ENCODE data around the gene DACH1. TPM values are rescaled to one million over a fixed set of nuclear protein-coding genes. Genes with fewer than 3 reads are reported as not detected.

The DACH1 gene
- total and polyA plus RNA-seq, 4 donors = 0.32 to 5.4 (median 0.50) TPM; not detected in 1

DNA sequence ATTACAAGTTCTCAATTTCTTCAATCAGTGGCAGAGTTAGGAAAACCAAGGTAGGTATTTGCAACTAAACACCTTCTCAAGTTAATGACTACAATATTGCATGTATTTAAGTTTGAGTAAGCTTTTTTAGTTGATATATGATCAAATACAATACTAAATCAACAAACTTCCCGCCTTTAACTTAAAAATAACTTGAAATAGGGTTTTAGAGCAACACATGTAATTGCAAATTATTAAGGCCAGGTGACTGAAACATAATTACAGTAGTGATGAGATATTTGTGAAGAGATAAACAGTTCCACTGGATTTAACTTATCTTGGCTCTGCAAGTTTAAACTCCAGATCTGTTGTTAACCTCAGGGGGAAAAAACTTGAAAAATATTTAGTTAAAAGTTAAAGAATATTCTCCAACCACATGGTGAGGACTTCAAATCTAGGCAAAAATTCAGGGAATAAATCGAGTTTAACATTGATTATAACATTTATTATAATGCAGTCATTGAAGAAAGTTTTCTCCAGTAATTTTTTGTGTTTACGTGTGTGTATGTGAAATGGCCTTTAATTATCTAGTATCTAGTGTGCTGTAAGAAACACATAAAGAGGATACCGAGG, 3.6 kb downstream of the DACH1 start:
- WGBS, 2 donors = 51 to 62% methylated on average over 4 of the region's 4 CpGs
- no peaks in the 10 kb centered on the region for H3K36me3 ChIP-seq (ENCODE audit: control insufficient read depth in 1 of 2, insufficient read depth in 2 of 2, low read length in 1 of 2)
- no peak overlapping the region for H3K27ac ChIP-seq (ENCODE audit: low read depth in 1 of 2, low read length in 2 of 2)
- DNase-seq (no peak), ATAC-seq (ENCODE audit: low FRiP score) (no peak)
- H3K4me3 ChIP-seq (ENCODE audit: low read length in 2 of 2) = no peak overlapping the region
- H3K9me3 ChIP-seq (ENCODE audit: control insufficient read depth, low read length) = no peaks in the 10 kb centered on the region
- H3K27me3 ChIP-seq (ENCODE audit: control insufficient read depth in 1 of 2, insufficient read depth in 2 of 2, low read length in 1 of 2) = no peaks in the 10 kb centered on the region
- intact Hi-C loops (cut with DNase I) = no loop called here
- no peaks in the 10 kb centered on the region for H3K4me1 ChIP-seq (ENCODE audit: control insufficient read depth in 1 of 2, insufficient read depth in 2 of 2, low read length in 2 of 2)

DNA sequence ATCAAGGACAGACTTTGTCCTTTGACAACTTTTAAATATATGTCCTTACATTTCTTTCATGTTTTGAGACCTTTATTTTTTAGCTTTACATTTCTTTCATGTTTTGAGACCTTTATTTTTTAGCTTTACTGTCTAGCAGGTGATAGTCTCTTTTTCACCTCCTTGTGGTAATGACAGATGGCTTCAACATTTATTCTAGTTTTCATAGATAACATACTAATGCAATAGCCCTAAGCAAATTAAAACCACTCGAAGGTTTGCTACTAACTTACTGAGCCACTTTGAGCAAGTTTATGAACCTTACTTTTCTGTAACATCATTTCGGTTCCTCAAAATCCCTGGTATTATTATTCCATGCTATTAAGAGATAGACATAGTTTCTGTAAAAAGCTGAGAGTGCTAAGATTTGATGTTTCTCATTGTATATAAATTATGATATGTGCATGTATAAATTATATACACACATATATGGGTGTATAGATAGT, 4.5 kb downstream of the DACH1 start:
- WGBS, 2 donors = 54 to 71% methylated on average over 2 of the region's 2 CpGs
- Histone ChIP-seq H3K4me1 (ENCODE audit: control insufficient read depth in 1 of 2, insufficient read depth in 2 of 2, low read length in 2 of 2) (no peaks in the 10 kb centered on the region), H3K9me3 (ENCODE audit: control insufficient read depth, low read length) (no peaks in the 10 kb centered on the region), H3K36me3 (ENCODE audit: control insufficient read depth in 1 of 2, insufficient read depth in 2 of 2, low read length in 1 of 2) (no peaks in the 10 kb centered on the region), H3K27ac (ENCODE audit: low read depth in 1 of 2, low read length in 2 of 2) (no peak overlapping the region), H3K4me3 (ENCODE audit: low read length in 2 of 2) (no peak overlapping the region), H3K27me3 (ENCODE audit: control insufficient read depth in 1 of 2, insufficient read depth in 2 of 2, low read length in 1 of 2) (no peaks in the 10 kb centered on the region)
- DNase-seq = no peak
- intact Hi-C loops (cut with DNase I) = no loop called here
- ATAC-seq (ENCODE audit: low FRiP score) = no peak

DNA sequence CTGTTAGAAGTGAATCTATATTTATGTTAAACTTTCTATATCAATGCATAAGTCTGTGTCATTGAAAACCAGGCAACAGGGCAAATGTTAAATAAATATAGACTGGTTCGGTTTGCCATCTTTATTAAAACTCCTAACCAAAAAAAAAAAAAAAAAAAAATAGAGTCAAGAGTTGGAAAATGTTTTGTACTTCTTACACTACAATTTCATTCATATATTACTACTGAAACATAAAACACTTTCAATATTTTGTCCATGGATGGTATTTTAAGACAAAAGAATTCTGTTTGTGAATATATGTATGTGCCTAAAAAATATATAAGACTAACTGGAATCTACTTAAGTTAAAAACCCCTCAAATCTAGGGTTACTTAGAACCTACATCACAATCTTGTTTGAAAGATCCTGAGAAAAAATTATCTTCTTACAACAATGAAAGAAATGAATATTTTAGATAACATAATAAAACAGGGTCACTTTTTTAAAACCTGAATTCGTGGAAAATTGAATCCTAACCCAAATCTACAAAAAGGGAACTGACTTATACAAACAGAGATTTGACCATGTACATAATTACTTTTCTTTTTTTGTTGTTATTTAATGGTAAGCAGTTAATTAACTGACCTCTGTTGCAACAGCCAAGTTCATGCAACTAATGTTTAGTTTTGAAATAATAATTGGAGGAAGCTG, 5.1 kb downstream of the DACH1 start:
- H3K4me1 ChIP-seq (ENCODE audit: control insufficient read depth in 1 of 2, insufficient read depth in 2 of 2, low read length in 2 of 2) = no peaks in the 10 kb centered on the region
- H3K27me3 ChIP-seq (ENCODE audit: control insufficient read depth in 1 of 2, insufficient read depth in 2 of 2, low read length in 1 of 2) = no peaks in the 10 kb centered on the region
- intact Hi-C loops (cut with DNase I) = no loop called here
- WGBS, 2 donors = 31 to 40% methylated on average over 2 of the region's 2 CpGs
- no peak for ATAC-seq (ENCODE audit: low FRiP score)
- H3K36me3 ChIP-seq (ENCODE audit: control insufficient read depth in 1 of 2, insufficient read depth in 2 of 2, low read length in 1 of 2) = no peaks in the 10 kb centered on the region
- no peak overlapping the region for H3K4me3 ChIP-seq (ENCODE audit: low read length in 2 of 2)
- DNase-seq = no peak
- H3K9me3 ChIP-seq (ENCODE audit: control insufficient read depth, low read length) = no peaks in the 10 kb centered on the region
- H3K27ac ChIP-seq (ENCODE audit: low read depth in 1 of 2, low read length in 2 of 2) = no peak overlapping the region

DNA sequence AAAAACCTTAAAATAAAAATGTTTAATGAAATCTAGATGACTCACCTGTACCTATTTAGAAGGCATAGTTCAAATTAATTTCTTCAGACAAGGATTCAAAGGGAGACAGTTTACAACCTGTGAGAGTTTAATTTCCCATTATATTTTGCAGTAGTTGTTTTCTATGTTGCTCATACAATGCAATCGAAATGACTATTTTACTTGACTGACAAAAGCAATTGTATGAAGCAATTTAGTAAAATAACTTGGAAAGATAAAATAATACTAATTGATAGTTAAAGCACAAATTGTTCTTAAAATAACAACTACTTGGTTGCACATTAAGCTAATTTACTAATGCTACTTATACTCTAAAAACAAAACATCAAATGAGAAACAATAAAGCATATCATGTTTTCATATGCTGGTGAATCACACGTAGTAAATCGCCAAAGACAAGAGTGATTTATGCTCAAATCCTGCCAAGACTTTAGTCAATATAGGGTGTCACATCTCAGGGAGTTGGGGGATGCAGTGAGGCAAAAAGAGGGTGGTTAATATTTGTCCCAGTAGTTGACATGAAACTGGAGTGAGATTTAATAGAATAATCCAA, 6.4 kb downstream of the DACH1 start:
- no peak overlapping the region for H3K4me3 ChIP-seq (ENCODE audit: low read length in 2 of 2)
- DNase-seq = no peak
- H3K4me1 ChIP-seq (ENCODE audit: control insufficient read depth in 1 of 2, insufficient read depth in 2 of 2, low read length in 2 of 2) = no peaks in the 10 kb centered on the region
- intact Hi-C loops (cut with DNase I) = no loop called here
- WGBS, 2 donors = 48 to 52% methylated on average over 3 of the region's 3 CpGs
- H3K27me3 ChIP-seq (ENCODE audit: control insufficient read depth in 1 of 2, insufficient read depth in 2 of 2, low read length in 1 of 2) = no peaks in the 10 kb centered on the region
- H3K27ac ChIP-seq (ENCODE audit: low read depth in 1 of 2, low read length in 2 of 2) = no peak overlapping the region
- no peak for ATAC-seq (ENCODE audit: low FRiP score)
- no peaks in the 10 kb centered on the region for H3K36me3 ChIP-seq (ENCODE audit: control insufficient read depth in 1 of 2, insufficient read depth in 2 of 2, low read length in 1 of 2)
- H3K9me3 ChIP-seq (ENCODE audit: control insufficient read depth, low read length) = no peaks in the 10 kb centered on the region

DNA sequence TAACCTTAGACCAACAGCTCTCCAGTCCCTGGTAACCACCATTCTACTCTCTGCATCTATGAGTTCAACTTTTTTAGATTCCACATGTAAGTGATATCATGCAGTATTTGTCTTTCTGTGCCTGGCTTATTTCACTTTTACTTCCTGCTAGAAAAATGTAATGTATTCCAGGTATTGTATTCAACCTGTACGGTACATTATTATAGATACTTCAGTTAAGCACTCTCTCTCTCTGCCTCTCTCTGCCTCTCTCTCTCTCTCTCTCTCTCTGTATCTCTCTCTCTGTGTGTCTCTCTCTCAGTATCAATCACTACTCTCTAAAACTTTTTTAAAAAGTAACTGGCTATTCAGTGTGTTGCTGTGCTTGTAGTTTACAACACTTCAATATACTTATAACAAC, 8.4 kb downstream of the DACH1 start:
- Histone ChIP-seq H3K36me3 (ENCODE audit: control insufficient read depth in 1 of 2, insufficient read depth in 2 of 2, low read length in 1 of 2) (no peaks in the 10 kb centered on the region), H3K9me3 (ENCODE audit: control insufficient read depth, low read length) (no peaks in the 10 kb centered on the region), H3K4me3 (ENCODE audit: low read length in 2 of 2) (no peak overlapping the region), H3K4me1 (ENCODE audit: control insufficient read depth in 1 of 2, insufficient read depth in 2 of 2, low read length in 2 of 2) (no peaks in the 10 kb centered on the region), H3K27me3 (ENCODE audit: control insufficient read depth in 1 of 2, insufficient read depth in 2 of 2, low read length in 1 of 2) (no peaks in the 10 kb centered on the region), H3K27ac (ENCODE audit: low read depth in 1 of 2, low read length in 2 of 2) (no peak overlapping the region)
- no peak for ATAC-seq (ENCODE audit: low FRiP score)
- 36 to 77% methylated on average over 1 of the region's 1 CpG for WGBS, 2 donors
- DNase-seq = no peak
- intact Hi-C loops (cut with DNase I) = no loop called here

DNA sequence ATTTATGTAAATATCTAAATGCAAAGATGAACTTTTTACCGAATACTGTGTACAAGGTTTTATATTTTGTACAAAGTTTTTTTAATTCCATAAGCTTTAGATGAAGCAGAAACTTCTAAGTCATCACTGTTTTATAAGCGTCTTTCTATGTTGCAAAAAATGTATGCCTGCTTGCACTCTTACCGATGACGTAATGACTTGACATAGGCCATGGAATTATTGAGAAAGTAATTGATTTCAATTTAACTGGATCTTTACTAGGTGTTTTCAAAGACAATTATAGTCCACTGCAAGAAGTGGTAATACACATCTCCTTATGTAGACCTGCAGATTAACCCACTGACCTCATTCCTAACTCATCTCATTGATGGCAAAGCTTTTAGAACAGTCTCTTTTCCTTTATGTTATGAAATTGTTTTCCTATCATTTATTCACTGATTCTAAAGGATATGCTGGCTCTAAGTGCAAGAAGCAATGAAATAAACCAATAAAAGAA, 10.4 kb downstream of the DACH1 start:
- no peaks in the 10 kb centered on the region for H3K4me1 ChIP-seq (ENCODE audit: control insufficient read depth in 1 of 2, insufficient read depth in 2 of 2, low read length in 2 of 2)
- H3K36me3 ChIP-seq (ENCODE audit: control insufficient read depth in 1 of 2, insufficient read depth in 2 of 2, low read length in 1 of 2) = no peaks in the 10 kb centered on the region
- intact Hi-C loops (cut with DNase I) = no loop called here
- H3K4me3 ChIP-seq (ENCODE audit: low read length in 2 of 2) = no peak overlapping the region
- no peaks in the 10 kb centered on the region for H3K27me3 ChIP-seq (ENCODE audit: control insufficient read depth in 1 of 2, insufficient read depth in 2 of 2, low read length in 1 of 2)
- no peaks in the 10 kb centered on the region for H3K9me3 ChIP-seq (ENCODE audit: control insufficient read depth, low read length)
- DNase-seq (no peak), ATAC-seq (ENCODE audit: low FRiP score) (no peak)
- WGBS, 2 donors = 90% methylated on average over 4 of the region's 4 CpGs
- H3K27ac ChIP-seq (ENCODE audit: low read depth in 1 of 2, low read length in 2 of 2) = no peak overlapping the region

DNA sequence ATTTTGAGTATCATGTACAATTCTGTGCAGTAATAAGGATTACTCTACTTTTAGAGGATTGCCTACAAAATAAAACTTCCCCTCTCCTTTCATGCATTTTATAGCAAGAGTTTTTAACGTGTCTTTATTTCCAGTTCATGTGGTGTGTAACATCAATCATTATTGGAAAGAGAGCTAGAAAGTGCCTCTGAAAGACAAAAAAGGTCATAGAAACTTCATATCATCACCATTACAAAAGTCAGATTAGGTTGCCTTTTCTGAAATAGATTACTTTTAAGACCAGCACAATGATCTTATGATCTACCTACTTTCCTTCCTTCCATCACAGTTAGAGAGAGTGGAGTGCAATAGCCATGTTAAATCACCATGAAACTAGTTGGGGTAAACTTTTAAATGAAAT, 12.6 kb downstream of the DACH1 start:
- no peaks in the 10 kb centered on the region for H3K27me3 ChIP-seq (ENCODE audit: control insufficient read depth in 1 of 2, insufficient read depth in 2 of 2, low read length in 1 of 2)
- no peak overlapping the region for H3K27ac ChIP-seq (ENCODE audit: low read depth in 1 of 2, low read length in 2 of 2)
- intact Hi-C loops (cut with DNase I) = no loop called here
- no peak for ATAC-seq (ENCODE audit: low FRiP score)
- H3K4me3 ChIP-seq (ENCODE audit: low read length in 2 of 2) = no peak overlapping the region
- H3K36me3 ChIP-seq (ENCODE audit: control insufficient read depth in 1 of 2, insufficient read depth in 2 of 2, low read length in 1 of 2) = no peaks in the 10 kb centered on the region
- DNase-seq = no peak
- WGBS, 2 donors = 27 to 34% methylated on average over 1 of the region's 1 CpG
- H3K9me3 ChIP-seq (ENCODE audit: control insufficient read depth, low read length) = no peaks in the 10 kb centered on the region
- H3K4me1 ChIP-seq (ENCODE audit: control insufficient read depth in 1 of 2, insufficient read depth in 2 of 2, low read length in 2 of 2) = no peaks in the 10 kb centered on the region

DNA sequence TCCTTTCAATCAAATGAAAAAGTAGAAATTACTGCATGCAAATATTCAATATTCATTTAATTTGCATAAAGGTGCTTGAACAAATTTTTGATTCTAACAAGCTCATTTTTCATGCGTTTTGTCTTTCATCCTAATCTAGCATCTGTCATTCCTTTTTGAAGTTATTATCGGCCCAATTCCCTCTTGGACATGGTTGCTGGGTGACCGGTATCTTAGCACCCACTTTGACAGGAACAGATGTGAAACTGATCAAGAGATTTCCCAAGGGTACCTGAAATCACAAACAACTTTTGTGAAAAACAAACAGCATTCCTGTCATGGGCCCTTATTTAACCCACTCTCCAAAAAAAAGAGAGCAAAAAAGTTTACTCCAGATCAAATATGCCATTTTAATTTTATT, 13.3 kb downstream of the DACH1 start:
- ATAC-seq (ENCODE audit: low FRiP score) (no peak), DNase-seq (no peak)
- intact Hi-C loops (cut with DNase I) = no loop called here
- Histone ChIP-seq H3K36me3 (ENCODE audit: control insufficient read depth in 1 of 2, insufficient read depth in 2 of 2, low read length in 1 of 2) (no peaks in the 10 kb centered on the region), H3K4me1 (ENCODE audit: control insufficient read depth in 1 of 2, insufficient read depth in 2 of 2, low read length in 2 of 2) (no peaks in the 10 kb centered on the region), H3K27me3 (ENCODE audit: control insufficient read depth in 1 of 2, insufficient read depth in 2 of 2, low read length in 1 of 2) (peaks cover 0 to 1% of the 10 kb centered on the region in 2 donors), H3K9me3 (ENCODE audit: control insufficient read depth, low read length) (no peaks in the 10 kb centered on the region), H3K4me3 (ENCODE audit: low read length in 2 of 2) (no peak overlapping the region), H3K27ac (ENCODE audit: low read depth in 1 of 2, low read length in 2 of 2) (no peak overlapping the region)
- WGBS, 2 donors = 59 to 70% methylated on average over 3 of the region's 3 CpGs

DNA sequence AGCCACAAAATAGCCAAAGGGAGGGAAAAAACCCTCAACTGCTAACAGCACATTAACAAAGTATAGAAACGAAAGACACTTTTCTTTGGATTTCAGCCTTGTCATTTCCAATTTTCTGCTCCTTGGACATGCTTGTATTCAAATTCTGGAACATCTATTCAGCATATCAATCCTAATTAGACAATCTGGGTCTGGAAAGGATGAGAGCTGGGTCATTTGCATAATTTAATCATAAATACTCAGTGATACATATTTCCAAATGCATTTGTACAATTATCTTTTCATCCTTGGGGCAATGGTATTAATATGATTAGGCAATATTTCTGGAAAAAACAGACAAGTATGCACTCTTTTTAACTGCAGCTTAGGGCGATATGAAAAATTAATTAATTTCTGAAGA, 14.3 kb downstream of the DACH1 start:
- ATAC-seq (ENCODE audit: low FRiP score) (no peak), DNase-seq (no peak)
- Histone ChIP-seq H3K36me3 (ENCODE audit: control insufficient read depth in 1 of 2, insufficient read depth in 2 of 2, low read length in 1 of 2) (no peaks in the 10 kb centered on the region), H3K27ac (ENCODE audit: low read depth in 1 of 2, low read length in 2 of 2) (no peak overlapping the region), H3K4me1 (ENCODE audit: control insufficient read depth in 1 of 2, insufficient read depth in 2 of 2, low read length in 2 of 2) (no peaks in the 10 kb centered on the region), H3K4me3 (ENCODE audit: low read length in 2 of 2) (no peak overlapping the region), H3K27me3 (ENCODE audit: control insufficient read depth in 1 of 2, insufficient read depth in 2 of 2, low read length in 1 of 2) (peaks cover 0 to 1% of the 10 kb centered on the region in 2 donors), H3K9me3 (ENCODE audit: control insufficient read depth, low read length) (no peaks in the 10 kb centered on the region)
- WGBS, 2 donors = 81 to 84% methylated on average over 2 of the region's 2 CpGs
- intact Hi-C loops (cut with DNase I) = no loop called here

Data from aorta (tissue), 5 donors.